Epithelial cell of proximal tubule (primary cell): Measurements from ENCODE around the gene CALU. TPM values are rescaled to one million over a fixed set of nuclear protein-coding genes. Genes with fewer than 3 reads are reported as not detected.

Experiments used
- DNase-seq: peaks from one replicate; pipeline ENCODE4 v3.0.0-alpha.2; 2011; ENCODE audit warnings: low read depth
- H3K4me3 ChIP-seq: 2 replicates; pipeline ENCODE4 v1.5.1; 2011; ENCODE audit warnings: low read depth, mild to moderate bottlenecking, low read length
- CTCF ChIP-seq: conservative IDR thresholded peaks from 2 replicates; pipeline ENCODE4 v1.5.1; 2012; ENCODE audit warnings: low read depth, mild to moderate bottlenecking, low read length
- total RNA-seq: library from RNA; depleted of rRNA; stranded (reverse); fragments of >200 nt; gene quantifications from 2 replicates; pipeline ENCODE4 v1.2.3, GENCODE V29; 2015

CALU gene
- total RNA-seq, 1 donor from 2014 or later: 174 TPM

- no peak for DNase-seq
- no peak overlapping the region for H3K4me3 ChIP-seq
These were observed 46.6 kb downstream of the CALU start for GRCh38 chr7:128785738-128786137.

GRCh38 chr7:128788446-128789412, 49.6 kb downstream of the CALU start:
- no peak for TF ChIP-seq CTCF
- no peak overlapping the region for H3K4me3 ChIP-seq
- no peak for DNase-seq

More at GRCh38 chr7:128785738-128786137, 46.6 kb downstream of the CALU start:
- TF ChIP-seq CTCF: no peak

- H3K4me3 ChIP-seq: peak overlapping the region; percentile 68
- no peak for DNase-seq
- TF ChIP-seq CTCF: no peak
These were observed 51.3 kb downstream of the CALU start for GRCh38 chr7:128790315-128791041.

GRCh38 chr7:128791121-128791971, 52.2 kb downstream of the CALU start, which contains the start of gene CCDC136:
Gene CCDC136 (plus strand): TSS chr7:128791968. CDS start chr7:128792412, 444 bp downstream.
- no peak for TF ChIP-seq CTCF
- DNase-seq: no peak
- peak within 1 kb of the TSS; percentile 68 for H3K4me3 ChIP-seq

GRCh38 chr7:128791972-128792327, 52.8 kb downstream of the CALU start:
- no peak for TF ChIP-seq CTCF
- DNase-seq: no peak
- H3K4me3 ChIP-seq: peak overlapping the region; percentile 68

GRCh38 chr7:128792471-128793180, 53.5 kb downstream of the CALU start:
- no peak for DNase-seq
- H3K4me3 ChIP-seq: no peak overlapping the region
- TF ChIP-seq CTCF: no peak
